NCI-H2171 treated with DMSO at 0.1 percent for 48 hours (cell line): ENCODE data around the gene SATB2.

ENCODE experiments used
- DNase-seq: peaks from one replicate; lab custom pipeline; 2025; lab: John Stamatoyannopoulos, UW

Gene SATB2

GRCh38 chr2:199404841-199405240 is 52.9 kb downstream of the SATB2 start:
- no peak for DNase-seq

DNA sequence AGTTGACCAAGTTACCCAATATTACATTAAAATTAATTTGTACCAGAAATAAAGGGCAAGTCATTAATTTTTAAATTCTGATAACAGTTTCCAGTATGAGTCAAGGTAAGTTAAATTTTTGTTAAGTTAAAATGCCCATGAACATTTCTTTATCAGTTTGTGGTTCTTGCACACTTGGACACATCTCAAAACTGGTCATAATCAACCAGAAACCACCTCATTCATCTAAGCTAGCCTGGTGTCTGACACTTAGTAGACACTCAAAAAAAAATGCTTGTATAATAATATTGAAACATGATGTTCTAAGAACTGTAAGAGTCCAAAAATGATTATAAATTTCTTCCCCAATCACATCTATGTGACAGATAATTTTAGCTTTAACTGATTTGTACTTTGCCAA is 62.4 kb downstream of the SATB2 start:
- DNase-seq: no peak

GRCh38 chr2:199392363-199392762 is 65.4 kb downstream of the SATB2 start:
- DNase-seq: no peak

DNA sequence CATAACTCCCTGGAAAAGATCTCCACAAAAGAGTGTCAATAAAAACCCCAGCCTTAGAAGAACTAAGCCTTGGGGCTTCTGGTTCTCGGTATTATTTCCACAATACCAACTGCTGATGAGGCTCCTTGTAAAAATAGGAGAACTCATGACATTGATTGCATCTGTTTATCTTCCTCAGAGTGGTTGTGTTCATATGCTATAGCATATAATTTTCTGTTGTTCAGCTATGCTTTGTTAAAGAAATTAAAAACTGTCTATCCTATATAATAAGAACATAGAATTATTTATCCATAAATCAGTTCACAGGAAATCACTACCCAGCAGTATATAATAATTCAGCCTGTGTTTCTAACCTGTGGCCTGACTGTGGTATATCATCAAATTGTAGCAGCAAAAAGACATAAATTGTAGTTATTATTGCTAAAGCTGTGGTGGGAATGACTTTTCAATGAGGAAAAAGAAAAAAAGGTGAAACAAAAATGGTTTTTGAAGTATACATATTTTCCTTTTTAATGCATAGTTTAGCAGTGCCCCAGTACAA is 68.9 kb downstream of the SATB2 start:
- peak; percentile 5 for DNase-seq

- DNase-seq: peak; percentile 26
Measured at GRCh38 chr2:199384043-199384442, 73.7 kb downstream of the SATB2 start.

DNA sequence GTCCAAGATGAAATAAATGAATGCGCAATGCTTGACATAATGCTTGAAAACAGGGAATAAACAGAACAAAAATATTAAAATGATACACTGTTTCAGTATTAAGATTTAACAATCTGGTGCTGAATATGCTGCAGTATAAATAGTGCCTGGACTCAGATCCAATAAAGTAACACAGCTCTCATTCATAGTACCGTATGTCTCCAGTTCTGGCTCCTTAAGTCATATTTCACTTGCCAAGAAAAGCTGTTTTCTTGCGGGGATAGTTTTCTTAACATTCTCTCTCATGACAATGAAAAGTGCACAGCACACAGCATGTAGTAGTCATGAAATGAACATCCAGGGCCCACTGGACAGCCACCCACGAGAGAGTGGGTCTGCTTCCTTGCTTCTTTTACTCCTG is 74.7 kb downstream of the SATB2 start:
- no peak for DNase-seq

DNA sequence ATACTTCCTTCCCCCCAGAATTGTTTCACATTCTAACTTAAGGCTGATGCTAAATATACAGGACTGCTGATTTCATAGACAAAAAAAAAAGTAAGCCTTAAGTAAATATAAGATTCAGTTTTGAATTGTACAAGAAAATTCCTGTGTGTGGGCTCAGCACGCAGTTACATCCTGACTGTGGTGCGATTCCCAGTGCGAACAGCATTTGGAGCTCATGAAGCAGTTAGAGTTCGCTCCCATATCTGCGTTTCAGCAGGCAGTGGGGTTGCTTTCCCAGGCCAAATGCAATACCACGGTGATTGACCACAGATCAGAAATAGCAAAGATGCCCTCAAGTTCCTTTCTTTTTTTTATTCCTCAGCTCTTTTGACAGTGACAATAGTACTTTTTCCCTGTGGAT is 75.6 kb downstream of the SATB2 start:
- DNase-seq: no peak

DNA sequence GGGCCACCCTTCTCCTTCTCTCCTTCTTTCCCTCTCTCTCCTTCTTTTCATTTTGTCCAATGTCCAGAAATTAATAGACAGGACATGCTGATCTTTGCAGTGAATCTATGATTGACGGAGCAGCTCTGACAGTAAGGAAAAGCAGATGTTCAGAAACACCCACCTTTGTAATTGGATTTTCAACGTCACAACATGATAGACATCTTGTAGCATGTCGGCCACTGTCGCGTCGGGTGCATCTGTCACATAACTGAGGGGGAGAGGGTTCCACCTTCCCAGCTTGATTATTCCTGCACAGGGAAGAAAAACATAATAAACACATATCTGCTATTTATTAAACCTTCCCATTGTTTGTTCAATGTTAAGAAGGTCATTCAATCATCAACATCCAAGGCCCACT is 76.2 kb downstream of the SATB2 start:
- DNase-seq: no peak

DNA sequence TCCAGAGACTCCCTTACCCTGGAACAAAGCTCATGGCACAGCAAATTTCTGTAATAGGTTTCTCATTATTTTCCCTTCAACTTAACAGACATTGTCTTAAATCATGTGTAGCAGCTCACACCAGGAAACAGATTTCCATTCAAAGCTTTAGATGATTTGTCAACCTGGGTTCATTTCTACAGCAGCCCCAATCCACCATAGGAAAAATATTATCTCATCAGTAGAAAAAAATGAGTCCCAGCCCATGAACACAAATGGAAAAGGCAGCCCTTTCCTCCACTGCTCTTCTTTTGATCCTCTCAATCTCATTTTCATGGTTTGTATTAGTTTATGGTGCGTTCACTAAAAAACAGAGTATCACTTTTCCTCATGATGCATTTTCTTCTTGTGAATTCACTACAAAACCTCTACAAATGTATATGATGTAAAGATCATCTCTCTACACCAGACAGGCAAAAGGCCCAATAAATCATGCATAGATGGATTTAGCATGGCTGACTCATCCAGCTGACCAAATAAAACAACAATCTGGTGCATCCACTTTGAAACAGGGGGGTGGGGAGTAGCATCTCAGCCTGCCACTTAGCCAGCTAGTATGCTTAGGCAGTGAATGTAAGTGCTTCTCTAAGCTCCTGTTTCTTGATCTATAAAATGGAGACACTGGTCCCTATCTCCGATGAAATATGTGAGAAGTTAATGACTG is 78.6 kb downstream of the SATB2 start:
- no peak for DNase-seq

GRCh38 chr2:199370150-199370780 is 87.5 kb downstream of the SATB2 start:
- no peak for DNase-seq

GRCh38 chr2:199366406-199366805 is 91.3 kb downstream of the SATB2 start:
- no peak for DNase-seq

- no peak for DNase-seq
Measured at GRCh38 chr2:199364153-199364552, 93.6 kb downstream of the SATB2 start.

- no peak for DNase-seq
Measured at GRCh38 chr2:199356412-199356811, 101.3 kb downstream of the SATB2 start.

GRCh38 chr2:199348871-199349270 is 108.9 kb downstream of the SATB2 start:
- DNase-seq: peak; percentile 87

- no peak for DNase-seq
Measured at GRCh38 chr2:199344012-199344411, 113.7 kb downstream of the SATB2 start.

DNA sequence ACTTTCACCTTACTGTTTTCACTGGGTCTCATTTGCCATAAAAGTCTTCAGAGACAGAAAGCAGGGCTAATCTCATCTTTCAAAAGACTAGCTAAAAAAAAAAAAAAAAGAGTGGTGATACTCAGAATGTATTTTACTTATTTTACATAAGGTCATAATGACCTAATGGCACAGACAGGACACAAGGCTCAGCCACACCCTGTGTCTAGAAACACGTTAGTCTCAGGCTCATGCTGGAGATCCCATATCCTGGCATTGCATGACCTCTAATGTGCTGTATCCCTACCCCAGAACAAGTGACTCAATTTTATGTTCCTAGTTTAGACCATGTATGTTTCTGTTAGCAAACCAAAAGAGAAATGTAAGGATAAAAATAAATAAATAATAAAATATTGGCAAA is 115.4 kb downstream of the SATB2 start:
- no peak for DNase-seq

DNA sequence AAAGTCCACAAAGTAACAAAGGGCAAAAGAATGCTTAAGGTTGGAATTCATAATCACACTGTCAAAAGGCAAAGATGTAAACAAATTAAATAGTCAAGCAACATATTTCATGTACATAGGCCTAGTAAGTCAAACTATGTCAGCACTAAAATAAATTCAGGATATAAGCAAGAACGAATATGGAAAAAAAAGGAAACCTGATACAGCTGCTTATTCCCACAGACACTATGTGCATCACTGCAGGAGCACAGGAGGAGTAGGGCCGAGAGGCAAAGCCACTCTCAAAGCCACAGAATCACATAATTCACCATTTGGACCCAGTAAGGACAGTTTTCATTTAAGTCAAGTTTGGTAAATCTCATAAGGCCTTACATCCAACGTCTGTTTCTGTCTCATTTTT is 116.6 kb downstream of the SATB2 start:
- peak; percentile 48 for DNase-seq

- no peak for DNase-seq
Measured at GRCh38 chr2:199339891-199340605, 117.7 kb downstream of the SATB2 start.

DNA sequence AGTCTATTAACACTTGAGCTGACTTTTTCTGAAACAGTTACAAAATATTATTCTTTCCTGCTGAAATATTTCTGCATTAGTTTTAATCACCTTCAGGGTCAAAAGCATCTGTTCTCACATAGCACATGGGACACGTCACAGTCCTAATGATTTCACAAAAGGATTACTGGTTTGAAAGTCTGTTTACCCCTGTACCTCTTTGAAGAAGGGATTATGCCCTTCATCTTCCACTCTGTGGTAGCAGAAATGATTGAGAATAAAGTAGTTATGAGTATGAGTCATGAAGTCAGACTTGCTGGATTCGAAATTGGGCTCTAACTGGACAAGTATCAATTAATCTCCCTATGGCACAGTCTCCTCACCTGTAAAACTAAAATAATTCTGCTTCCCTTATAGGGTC is 121.2 kb downstream of the SATB2 start:
- no peak for DNase-seq

- DNase-seq: no peak
Measured at GRCh38 chr2:199335502-199335901, 122.2 kb downstream of the SATB2 start.

DNA sequence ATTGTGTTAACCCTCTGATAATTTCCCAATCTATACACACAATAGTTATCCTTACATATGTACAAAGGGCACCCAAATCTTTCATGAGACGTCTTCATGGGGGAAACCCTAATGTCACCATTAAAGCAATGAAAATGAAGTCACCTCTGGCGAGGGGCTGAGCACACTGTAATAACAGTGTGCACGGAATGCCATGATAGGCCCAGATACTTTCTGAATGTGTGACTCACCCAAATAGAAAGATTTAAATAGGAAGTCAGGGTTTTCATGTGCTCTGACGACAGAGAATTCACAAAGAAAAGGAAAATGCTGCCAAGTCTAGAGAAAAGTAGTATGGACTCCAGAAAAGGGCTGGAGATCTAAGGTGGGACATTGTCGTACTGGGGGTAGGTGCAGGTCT is 128.3 kb downstream of the SATB2 start:
- no peak for DNase-seq

DNA sequence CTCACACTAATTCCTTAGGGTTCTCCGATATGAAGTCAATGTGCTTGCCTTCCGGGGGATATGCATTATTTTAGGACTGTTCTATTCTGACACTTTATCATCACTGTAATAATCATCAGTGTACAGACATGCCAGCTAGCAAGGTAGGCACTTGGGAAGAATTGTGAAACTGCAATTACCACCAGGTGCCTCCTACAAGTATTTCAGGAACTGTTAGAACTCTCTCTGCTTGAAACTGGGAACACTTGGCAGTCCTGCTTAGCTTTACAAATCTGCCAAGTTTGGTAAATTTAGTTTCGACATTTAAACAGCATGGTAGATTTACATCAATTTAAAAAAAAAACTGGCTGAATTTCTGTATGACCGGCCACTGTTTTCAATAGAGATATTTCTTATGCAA is 128.7 kb downstream of the SATB2 start:
- DNase-seq: peak; percentile 17

DNA sequence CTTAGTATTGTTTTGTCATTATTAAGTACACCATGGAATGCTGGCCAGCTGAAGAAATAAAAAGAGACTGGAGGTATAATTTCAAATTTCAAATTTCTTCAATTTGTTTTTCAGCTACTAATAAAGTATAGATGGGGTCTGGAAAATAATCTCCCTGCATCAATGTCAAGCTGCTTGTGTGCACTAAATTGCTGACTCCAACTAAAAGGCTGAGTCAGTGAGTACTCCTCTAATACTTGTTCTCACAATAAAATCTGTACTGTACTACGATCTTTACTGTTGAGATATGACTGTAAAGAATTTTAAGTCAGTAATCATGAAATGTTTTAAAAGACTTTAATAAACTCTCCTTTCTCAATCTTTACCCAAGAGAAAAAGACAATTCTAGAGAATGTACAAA is 131.9 kb downstream of the SATB2 start:
- DNase-seq: no peak
